NOMO-1 treated with DMSO at 0.1 percent for 48 hours (cell line): ENCODE measurements around the gene RUNX1.

ENCODE experiments used
- DNase-seq: peaks from one replicate; lab custom pipeline; 2025; ENCODE audit not compliant: unreplicated experiment; lab: John Stamatoyannopoulos, UW

Gene RUNX1

GRCh38 chr21:35062016-35062415 lies 12.9 kb upstream of the RUNX1 start:
- no peak for DNase-seq

DNA sequence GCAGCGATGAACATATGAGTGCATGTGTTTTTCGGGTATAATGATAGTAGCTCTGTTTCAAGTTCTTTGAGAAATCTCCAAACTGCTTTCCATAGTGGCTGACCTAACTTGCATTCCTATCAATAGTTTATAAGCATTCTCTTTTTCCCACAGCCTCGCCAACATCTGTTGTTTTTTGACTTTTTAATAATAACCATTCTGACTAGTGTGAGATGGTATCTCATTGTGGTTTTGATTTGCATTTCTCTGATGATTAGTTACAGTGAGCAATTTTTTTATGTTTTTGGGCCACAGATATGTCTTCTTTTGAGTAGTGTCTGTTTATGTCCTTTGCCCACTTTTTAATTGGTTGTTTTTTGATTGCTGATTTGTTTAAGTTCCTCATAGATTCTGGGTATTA lies 10.6 kb upstream of the RUNX1 start:
- no peak for DNase-seq

DNA sequence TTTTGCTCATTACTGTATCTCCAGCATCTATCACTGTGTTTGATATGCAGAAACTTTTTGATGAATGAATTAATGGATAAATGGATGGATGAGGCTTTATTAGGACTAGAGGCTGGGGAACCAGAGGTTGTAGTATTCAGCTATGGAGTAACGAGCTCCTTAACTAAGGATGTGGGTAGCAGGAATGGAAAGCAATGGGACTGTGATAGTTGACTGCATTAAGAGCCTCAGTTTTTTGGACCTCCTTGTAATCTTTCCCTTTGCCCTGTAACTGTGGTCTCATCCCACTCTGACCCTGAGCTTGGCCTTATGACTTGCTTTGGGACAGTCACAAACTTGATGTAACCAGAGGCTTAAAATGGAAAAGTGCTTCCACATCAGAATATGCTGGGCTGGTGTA lies 9.0 kb upstream of the RUNX1 start:
- no peak for DNase-seq

- no peak for DNase-seq
These were observed 8.3 kb upstream of the RUNX1 start for GRCh38 chr21:35057428-35057827.

DNA sequence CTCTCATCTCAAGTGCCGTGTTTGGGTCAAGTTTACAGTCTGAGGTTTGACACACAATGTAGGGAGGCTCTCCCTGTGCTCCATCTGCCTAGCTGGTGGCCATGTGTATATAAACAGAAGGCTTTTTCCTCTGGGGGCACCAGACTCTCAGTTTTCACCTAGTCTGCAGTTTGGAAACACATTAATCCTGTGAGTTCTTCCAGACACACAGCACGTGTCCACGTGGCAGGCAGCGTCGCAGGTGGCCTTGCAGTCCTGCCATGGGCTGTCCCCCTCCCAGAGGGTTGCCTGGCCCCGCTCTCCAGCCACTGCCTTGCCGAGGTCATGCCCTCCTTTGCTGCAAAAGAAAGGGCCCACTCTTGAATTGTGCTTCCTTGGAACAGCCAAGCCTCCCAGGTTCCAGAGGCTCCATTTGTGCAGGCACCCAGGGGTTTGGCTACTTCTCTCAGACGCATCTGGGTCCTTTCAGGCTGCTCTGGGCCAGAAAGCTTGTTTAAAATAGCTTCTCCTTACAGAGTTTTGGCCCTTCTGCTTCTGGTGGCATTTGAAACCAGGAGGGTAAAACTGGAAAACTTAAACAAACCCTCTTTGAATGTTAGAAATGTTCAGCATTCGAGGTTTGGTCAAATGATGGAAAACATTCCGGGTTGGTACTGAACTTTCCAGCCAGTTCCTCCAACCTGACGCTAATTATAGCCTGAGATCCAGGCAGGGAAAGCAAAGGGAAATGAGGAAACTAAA lies 4.4 kb upstream of the RUNX1 start:
- DNase-seq: no peak

DNA sequence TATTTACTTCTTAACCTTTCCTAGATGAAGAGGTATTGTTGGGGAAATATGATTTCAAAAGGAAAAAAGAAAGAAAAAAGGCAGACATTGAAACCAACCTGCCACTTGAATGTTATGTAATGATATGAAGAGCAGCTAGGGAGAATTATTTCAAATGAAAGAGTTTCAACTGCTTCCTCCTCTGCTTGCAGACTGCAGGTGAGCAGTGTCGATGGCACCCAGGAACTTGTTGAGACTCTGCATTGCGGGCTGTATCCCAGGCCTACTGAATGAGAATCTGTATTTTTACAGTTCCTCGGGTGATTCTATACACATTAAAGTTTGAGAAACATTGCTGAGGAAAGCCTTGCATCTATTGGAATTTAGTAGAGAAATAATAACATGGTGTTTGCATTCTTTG lies 3.7 kb upstream of the RUNX1 start:
- DNase-seq: no peak

DNA sequence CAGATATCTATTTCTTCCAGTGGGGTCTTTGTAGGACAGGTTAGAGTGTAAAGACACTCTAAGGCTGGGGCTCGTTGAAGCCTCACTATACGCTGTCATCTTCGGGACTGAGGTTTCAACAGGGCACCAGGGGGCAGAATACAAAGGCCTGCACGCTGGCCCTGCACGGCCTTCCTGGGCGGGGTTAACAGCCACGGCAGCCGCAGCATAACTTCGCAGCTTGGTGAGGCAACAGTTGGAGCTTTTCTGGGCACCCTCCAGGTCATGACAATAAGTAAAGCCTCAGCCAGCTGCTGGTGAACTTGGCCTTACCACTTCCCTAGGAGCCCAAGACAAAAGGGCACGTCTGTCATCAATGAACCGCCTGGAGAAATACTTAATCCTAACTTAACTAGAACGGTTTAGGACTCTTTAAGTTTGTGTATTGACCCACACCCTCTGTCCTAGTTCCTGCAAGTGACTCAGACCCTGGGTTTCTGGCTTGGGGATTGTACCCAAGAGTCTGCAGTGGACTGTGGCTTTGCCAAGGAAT lies 2.3 kb upstream of the RUNX1 start:
- peak; percentile 97 for DNase-seq

- DNase-seq: peak; percentile 82
These were observed 1.5 kb upstream of the RUNX1 start for GRCh38 chr21:35050348-35051286.

DNA sequence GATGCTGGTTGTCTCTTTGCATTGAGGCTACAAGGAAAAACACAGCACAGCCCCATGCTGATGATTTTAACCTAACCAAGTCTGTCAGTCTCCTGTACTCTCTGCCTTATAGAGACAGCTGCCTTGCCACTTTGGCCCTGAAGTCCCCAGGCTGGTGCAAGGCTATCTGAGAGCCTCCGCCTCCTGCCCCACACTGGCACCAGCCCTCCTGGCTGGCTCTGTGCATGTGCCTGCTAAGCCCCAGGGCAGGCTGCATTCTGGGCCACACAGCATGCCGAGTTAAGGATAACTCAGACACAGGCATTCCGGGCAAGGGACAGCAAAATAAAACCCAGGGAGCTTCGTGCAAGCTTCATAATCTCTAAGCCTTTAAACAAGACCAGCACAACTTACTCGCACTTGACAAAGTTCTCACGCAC lies 910 bp downstream of the RUNX1 start:
- no peak for DNase-seq

DNA sequence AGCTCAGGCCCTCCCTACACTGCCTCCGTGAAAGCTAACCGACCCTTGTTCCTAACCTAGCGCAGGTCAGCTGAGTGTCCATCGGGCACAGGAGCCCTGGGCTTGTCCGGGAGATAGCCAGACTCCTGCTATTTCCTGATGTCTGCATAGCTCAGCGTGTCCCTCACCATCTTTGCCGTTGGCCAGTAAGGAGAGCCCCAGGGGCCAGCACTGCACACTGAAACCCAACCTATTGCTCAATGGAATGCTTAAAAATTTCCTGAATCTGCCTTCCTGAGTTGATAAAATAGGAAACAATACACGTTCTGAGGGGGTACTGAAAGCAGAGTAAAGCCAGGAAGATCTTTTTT lies 2.2 kb downstream of the RUNX1 start:
- no peak for DNase-seq

- peak; percentile 20 for DNase-seq
These were observed 2.9 kb downstream of the RUNX1 start for GRCh38 chr21:35046263-35046624.

- no peak for DNase-seq
These were observed 3.4 kb downstream of the RUNX1 start for GRCh38 chr21:35045542-35046262.

- DNase-seq: no peak
These were observed 4.1 kb downstream of the RUNX1 start for GRCh38 chr21:35044770-35045541.

DNA sequence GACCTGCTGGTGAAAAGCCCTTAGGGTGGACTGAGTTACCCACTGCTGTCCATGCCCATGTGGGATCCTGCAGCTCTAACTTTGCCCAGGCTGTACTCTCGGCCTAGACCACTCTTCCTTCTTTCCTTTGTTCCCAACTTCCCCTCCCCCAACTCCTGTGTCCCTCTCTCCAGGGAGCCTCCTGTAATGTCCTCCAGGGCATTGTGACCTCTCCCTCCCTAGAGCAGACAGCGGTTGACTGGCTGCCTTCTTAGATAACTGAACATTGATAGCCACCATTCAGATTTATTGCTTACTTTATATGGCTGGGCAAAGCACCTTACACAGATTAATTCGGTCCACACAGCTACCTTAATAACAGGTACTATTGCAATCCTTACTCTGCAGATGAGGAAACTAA lies 5.0 kb downstream of the RUNX1 start:
- no peak for DNase-seq

DNA sequence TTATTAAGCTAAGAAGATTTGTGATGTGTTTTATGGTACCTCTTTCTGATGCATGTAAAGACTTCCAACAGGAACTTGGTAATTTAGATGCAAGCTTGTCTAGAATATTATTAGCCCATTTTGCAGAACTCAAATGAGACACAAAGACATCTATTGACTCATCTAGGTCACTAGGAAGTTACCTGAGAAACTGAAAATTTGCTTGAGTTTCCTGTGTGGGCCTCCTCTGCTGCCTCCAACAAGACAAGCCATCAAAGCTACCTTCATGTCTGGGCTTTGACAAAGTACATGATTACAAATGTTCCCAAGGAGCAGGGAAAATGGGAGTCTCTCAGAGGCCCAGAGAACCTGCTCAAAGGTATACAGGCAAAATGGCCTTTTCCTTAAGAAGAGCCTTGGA lies 5.6 kb downstream of the RUNX1 start:
- no peak for DNase-seq

DNA sequence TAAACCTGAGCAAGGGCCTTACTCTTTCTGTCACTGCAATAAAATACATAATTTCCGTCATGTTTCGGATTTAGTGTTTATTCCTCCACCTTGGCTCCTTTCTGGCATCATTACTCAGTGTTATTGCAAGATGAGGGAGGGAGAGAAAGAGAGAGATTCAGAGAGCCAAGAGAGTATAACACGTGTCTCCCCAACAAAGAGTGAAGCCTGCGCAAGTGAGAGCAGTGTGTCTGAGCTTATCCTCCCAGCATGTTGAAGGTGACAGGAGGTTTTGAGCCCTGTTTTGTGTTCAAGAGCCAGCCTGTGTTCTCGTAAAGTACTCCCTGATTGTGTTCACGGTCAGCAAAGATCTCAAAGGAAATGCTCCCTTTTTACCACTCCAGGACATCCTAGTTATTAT lies 6.3 kb downstream of the RUNX1 start:
- DNase-seq: no peak

DNA sequence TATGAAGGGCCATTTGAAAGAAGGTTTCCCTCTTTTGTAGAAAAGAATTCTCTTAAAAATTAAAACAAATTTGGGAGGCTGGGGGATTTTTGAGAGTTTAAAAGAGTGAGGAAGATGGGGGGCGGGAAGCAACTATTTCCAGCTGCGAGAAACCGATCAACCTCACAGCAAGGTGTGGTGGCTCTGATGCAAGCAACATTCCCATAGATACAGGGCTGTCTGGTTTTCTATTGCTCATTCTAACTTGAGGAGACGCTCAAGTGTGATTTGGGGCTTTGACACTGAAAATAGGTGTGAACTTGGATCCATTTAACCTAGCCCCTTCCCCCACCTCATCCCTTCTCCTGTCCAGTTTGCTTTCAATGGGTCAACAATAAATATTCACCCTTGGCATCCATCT lies 7.2 kb downstream of the RUNX1 start:
- no peak for DNase-seq

DNA sequence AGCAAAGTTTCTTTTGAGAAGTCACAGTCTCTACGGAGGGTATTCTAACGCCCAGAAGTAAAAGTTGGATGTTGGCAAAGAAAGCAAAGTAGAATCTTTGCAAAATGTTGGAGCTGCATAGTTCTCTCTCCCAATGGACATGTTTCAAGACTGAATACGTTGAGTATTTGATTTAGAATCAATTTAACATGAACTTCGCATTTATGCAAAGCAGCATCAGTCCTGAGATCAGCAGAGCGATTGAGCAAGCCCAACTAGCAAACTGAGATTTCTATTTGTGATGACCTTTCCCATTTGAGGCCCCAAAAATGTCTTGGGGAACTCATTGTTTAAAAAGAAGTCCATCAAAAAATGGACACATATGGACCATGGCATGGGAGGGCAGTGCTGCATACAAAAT lies 8.0 kb downstream of the RUNX1 start:
- DNase-seq: no peak

GRCh38 chr21:35039595-35040289 lies 9.4 kb downstream of the RUNX1 start:
- no peak for DNase-seq

GRCh38 chr21:35038772-35039319 lies 10.3 kb downstream of the RUNX1 start:
- no peak for DNase-seq
